ENCODE measurements around the gene NCAPG2.

The NCAPG2 gene

DNA sequence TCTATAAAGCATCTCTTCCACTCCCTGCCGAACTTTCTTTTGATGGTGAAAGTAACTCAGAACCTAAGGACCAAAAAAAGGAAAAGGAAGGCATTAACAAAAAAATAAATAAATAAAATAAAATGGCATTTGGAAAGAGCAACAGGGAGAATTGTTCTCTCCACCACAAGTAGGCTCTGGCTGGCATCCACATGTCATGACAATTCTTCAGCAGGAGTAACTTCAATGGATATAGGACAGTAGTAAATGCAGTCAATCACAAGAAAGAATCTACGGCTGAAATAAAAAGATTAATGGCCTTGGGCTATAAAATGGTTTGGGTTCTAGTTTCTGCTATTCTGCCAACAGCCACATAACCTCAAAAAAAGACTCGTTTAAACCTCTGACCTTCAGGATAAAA, 23.9 kb downstream of the NCAPG2 start:
- no peak overlapping the region for H2AFZ ChIP-seq (ENCODE audit: low read length)
- H3F3A ChIP-seq (ENCODE audit: low read depth), result no peaks in the 10 kb centered on the region
- peaks cover 21% of the 10 kb centered on the region for H3K4me1 ChIP-seq (ENCODE audit: insufficient read depth, low read length, poor library complexity, severe bottlenecking)
- H3K36me3 ChIP-seq (ENCODE audit: insufficient read depth, low read length), result peaks cover 51% of the 10 kb centered on the region
- no peaks in the 10 kb centered on the region for H4K20me1 ChIP-seq (ENCODE audit: insufficient read depth, low read length, poor library complexity, severe bottlenecking)
- no peak overlapping the region for H3K4me2 ChIP-seq (ENCODE audit: low read depth, low read length, poor library complexity, severe bottlenecking)
- no peaks in the 10 kb centered on the region for H3K9me3 ChIP-seq (ENCODE audit: insufficient read depth, low read depth, low read length)
- no peaks in the 10 kb centered on the region for H3K9me2 ChIP-seq (replicated peaks; ENCODE audit: low read depth, low read length)
- no peak overlapping the region for H3K9ac ChIP-seq (ENCODE audit: low read depth, low read length, poor library complexity, severe bottlenecking)
- H3K79me2 ChIP-seq (ENCODE audit: insufficient read depth, low read length), result no peaks in the 10 kb centered on the region
- no peak overlapping the region for H3K4me3 ChIP-seq (ENCODE audit: low read length, poor library complexity, severe bottlenecking)
- TF ChIP-seq EZH2phosphoT487 (IDR thresholded peaks at IDR 0.05; ENCODE audit: borderline replicate concordance), result no peak
- TF ChIP-seq, protein P1, sequence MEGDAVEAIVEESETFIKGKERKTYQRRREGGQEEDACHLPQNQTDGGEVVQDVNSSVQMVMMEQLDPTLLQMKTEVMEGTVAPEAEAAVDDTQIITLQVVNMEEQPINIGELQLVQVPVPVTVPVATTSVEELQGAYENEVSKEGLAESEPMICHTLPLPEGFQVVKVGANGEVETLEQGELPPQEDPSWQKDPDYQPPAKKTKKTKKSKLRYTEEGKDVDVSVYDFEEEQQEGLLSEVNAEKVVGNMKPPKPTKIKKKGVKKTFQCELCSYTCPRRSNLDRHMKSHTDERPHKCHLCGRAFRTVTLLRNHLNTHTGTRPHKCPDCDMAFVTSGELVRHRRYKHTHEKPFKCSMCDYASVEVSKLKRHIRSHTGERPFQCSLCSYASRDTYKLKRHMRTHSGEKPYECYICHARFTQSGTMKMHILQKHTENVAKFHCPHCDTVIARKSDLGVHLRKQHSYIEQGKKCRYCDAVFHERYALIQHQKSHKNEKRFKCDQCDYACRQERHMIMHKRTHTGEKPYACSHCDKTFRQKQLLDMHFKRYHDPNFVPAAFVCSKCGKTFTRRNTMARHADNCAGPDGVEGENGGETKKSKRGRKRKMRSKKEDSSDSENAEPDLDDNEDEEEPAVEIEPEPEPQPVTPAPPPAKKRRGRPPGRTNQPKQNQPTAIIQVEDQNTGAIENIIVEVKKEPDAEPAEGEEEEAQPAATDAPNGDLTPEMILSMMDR (conservative IDR thresholded peaks at IDR 0.05; ENCODE audit: low read length), result no peak
- no peaks in the 10 kb centered on the region for H3K27me3 ChIP-seq (ENCODE audit: insufficient read depth, low read length, poor library complexity, severe bottlenecking)

DNA sequence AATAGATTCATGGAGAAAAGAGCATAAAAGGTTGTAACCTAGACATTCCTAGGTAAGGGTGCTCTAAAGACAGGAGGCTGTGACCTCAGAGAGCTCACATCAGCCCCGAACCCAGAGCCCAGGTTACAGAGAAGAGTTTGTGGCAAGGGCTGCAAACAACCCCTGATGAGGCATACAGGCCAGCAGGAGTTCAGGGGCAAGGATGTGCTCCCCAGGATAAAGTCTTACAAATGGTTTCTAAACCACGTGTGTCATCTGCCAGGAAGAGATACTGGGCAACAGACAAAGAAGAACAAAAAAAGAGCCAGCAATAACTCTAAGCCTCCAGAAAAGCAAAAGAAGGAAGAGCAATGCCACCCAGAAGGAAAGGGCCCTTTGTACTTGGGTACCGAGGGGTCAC, 27.7 kb downstream of the NCAPG2 start:
- peak overlapping the region; percentile 18 for H3K4me2 ChIP-seq (ENCODE audit: low read depth, low read length, poor library complexity, severe bottlenecking)
- H3K9me3 ChIP-seq (ENCODE audit: insufficient read depth, low read depth, low read length), result no peaks in the 10 kb centered on the region
- TF ChIP-seq, protein P1 (conservative IDR thresholded peaks at IDR 0.05; ENCODE audit: low read length), result no peak
- no peak for TF ChIP-seq EZH2phosphoT487 (IDR thresholded peaks at IDR 0.05; ENCODE audit: borderline replicate concordance)
- H4K20me1 ChIP-seq (ENCODE audit: insufficient read depth, low read length, poor library complexity, severe bottlenecking), result no peaks in the 10 kb centered on the region
- H3K79me2 ChIP-seq (ENCODE audit: insufficient read depth, low read length), result no peaks in the 10 kb centered on the region
- no peaks in the 10 kb centered on the region for H3F3A ChIP-seq (ENCODE audit: low read depth)
- no peaks in the 10 kb centered on the region for H3K27me3 ChIP-seq (ENCODE audit: insufficient read depth, low read length, poor library complexity, severe bottlenecking)
- no peak overlapping the region for H3K9ac ChIP-seq (ENCODE audit: low read depth, low read length, poor library complexity, severe bottlenecking)
- H3K4me1 ChIP-seq (ENCODE audit: insufficient read depth, low read length, poor library complexity, severe bottlenecking), result peaks cover 21% of the 10 kb centered on the region
- H3K9me2 ChIP-seq (replicated peaks; ENCODE audit: low read depth, low read length), result no peaks in the 10 kb centered on the region
- H3K4me3 ChIP-seq (ENCODE audit: low read length, poor library complexity, severe bottlenecking), result no peak overlapping the region
- peaks cover 49% of the 10 kb centered on the region for H3K36me3 ChIP-seq (ENCODE audit: insufficient read depth, low read length)
- no peak overlapping the region for H2AFZ ChIP-seq (ENCODE audit: low read length)

DNA sequence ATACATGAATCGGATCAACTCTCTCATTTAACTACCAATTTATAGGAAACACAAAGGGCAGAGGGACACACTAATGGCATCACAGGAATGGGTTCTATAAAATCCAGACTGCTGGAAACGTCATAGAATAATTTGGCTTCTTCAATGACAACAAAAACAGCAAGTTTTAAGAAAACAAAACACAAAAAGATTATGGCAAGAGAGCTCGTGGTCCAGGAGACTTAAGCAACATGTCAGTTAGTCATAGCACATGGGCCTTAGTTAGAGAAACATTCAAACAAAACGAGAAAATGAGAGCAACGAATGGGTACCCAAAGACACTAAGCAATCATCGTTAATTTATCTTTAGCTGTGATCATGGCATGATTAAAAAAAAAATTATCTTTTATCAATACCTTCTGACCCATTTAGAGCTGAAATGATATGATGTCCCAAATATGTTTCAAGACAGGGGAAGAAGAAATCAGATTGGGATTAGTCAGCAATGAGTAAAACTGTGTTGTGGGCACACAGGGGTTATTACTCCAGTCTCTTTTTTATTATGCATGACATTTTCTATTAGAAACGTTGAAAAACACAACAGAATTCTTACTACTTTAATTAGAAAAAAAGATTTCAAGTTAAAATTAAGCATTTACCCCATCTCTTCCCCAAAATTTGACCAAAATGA, 28.3 kb downstream of the NCAPG2 start:
- Histone ChIP-seq H2AFZ (ENCODE audit: low read length) (no peak overlapping the region), H3K9ac (ENCODE audit: low read depth, low read length, poor library complexity, severe bottlenecking) (no peak overlapping the region), H3K9me3 (ENCODE audit: insufficient read depth, low read depth, low read length) (no peaks in the 10 kb centered on the region), H3K4me3 (ENCODE audit: low read length, poor library complexity, severe bottlenecking) (no peak overlapping the region), H3K27me3 (ENCODE audit: insufficient read depth, low read length, poor library complexity, severe bottlenecking) (no peaks in the 10 kb centered on the region), H3F3A (ENCODE audit: low read depth) (no peaks in the 10 kb centered on the region), H3K4me2 (ENCODE audit: low read depth, low read length, poor library complexity, severe bottlenecking) (peak overlapping the region; percentile 18), H3K4me1 (ENCODE audit: insufficient read depth, low read length, poor library complexity, severe bottlenecking) (peaks cover 21% of the 10 kb centered on the region), H3K36me3 (ENCODE audit: insufficient read depth, low read length) (peaks cover 55% of the 10 kb centered on the region), H3K9me2 (replicated peaks; ENCODE audit: low read depth, low read length) (no peaks in the 10 kb centered on the region), H4K20me1 (ENCODE audit: insufficient read depth, low read length, poor library complexity, severe bottlenecking) (no peaks in the 10 kb centered on the region), H3K79me2 (ENCODE audit: insufficient read depth, low read length) (no peaks in the 10 kb centered on the region)
- no peak for TF ChIP-seq EZH2phosphoT487 (IDR thresholded peaks at IDR 0.05; ENCODE audit: borderline replicate concordance)
- TF ChIP-seq, protein P1 (conservative IDR thresholded peaks at IDR 0.05; ENCODE audit: low read length), result no peak

Measured in Loucy (cell line).